IPS-NIHi7 (cell line): Measurements from ENCODE around the gene PHACTR4.
"Not testable (repeated sequence)": the region's sequence is repeated elsewhere in the genome, so short reads cannot be mapped to it uniquely, and the experiment has no call there.

ENCODE experiments used
- DNase-seq: peaks from one replicate; pipeline ENCODE4 v3.0.0; 2012; ENCODE audit warnings: mixed read lengths; ENCODE audit errors: extremely low spot score

PHACTR4 gene

DNA sequence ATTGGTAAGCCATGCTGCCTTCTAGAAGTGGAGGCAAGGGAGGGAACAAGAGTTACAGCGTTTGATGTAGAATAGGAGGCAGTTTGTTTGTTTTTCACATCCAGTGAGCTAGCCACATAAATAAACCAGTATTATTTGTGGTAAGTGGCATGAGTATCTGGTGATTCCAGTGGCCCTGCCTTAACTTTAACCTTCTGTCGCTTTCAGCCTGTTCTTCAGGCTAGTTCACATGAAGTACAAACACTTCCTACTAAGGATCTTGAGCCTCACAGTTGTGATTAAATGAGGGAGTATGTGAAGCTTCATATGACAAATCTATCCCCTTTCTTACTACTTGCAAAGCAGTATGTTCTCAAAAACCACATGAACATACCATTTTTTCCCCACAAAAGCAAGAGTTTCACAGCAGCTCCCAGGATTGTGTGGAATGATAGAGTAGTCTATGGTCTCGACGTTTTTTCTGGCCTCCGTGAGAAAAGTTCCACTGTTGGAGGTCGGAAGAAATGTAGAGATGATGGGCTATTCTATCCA lies 59.5 kb downstream of the PHACTR4 start:
- no peak for DNase-seq

DNA sequence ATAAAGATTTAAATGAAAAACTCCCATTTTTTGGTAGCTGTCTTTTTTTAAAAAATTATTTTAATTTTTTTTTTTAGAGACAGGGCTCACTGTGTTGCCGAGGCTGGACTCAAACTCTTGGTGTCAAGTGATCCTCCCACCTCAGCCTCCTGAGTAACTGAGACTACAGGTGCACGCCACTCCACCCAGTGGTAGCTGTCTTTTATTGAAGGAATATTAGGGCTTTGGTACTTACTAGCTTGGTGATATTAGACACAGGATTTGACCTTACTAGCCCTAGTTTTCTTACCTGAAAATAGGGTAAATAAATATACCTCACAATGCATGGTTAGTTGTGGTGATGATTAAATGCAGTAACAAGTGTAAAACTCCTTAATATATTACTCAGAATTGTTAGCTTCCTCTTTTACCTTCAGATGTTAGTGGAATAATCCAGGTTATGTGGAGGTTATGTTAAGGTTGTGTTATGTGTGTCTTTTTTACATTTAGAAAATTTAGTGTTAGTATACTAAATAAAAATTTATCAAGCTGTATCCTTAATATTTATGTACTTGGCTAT lies 66.8 kb downstream of the PHACTR4 start:
- no peak for DNase-seq

DNA sequence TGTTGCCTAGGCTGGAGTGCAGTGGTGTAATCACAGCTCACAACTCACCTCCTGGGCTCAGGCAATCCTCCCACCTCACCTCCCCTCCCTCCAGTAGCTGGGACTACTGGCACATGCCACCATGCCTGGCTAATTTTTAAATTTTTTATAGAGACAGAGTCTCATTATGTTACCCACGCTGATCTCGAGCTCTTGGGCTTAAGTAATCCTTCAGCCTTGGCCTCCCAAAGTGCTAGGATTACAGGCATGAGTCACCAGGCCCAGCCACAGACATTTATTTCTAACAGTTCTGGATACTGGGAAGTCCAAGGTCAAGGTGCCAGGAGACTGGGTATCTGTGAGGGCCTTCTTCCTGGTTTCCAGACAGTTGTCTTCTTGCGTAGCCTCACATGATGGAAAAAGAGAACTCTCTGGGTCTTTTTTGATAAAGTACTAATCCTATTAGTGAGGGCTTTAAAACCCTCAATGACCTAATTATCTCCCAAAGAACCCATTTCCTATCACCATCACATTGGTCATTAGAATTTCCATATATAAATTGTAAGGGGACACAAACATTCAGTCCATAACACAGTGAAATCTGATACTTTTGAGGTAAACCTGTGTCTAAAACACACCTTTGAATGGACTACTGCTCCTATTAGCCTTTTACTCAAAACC lies 67.9 kb downstream of the PHACTR4 start:
- DNase-seq = no peak

DNA sequence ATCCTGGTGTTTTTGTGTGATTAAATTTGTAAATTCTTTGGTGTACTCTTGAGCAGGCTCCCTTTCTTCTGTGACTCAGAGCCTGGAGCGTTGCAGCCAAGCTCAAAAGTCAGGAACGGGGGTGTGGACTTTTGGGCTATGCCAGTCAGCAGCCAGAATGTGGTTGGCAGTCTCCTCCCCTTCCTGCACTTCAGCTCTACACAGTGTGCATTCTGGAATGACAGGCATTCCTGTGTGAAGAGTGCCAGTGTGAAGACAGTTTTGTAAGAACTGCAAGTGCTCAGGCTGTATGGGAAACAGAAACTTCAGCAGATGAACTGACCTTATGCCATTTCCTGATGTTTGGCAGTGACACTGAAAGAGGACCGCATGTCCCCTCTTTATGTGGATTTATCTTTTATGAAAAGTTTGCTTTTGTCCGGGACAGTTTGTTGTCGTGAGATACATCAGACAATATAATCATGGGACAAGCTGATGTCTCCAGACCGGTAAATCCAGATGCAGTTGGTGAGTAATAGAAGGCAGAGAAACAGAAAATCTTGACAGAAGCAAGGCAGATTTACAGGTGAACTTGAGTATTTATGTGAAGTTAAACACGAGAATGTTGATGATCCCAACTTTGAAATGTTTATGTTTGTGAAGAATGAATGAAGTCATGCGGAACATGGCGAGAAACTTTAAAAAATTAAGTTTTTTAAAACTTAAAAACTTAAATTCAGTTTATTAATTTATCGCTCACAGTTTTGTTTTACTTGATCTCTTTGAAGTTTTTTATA lies 68.6 kb downstream of the PHACTR4 start:
- DNase-seq = peak; percentile 26

DNA sequence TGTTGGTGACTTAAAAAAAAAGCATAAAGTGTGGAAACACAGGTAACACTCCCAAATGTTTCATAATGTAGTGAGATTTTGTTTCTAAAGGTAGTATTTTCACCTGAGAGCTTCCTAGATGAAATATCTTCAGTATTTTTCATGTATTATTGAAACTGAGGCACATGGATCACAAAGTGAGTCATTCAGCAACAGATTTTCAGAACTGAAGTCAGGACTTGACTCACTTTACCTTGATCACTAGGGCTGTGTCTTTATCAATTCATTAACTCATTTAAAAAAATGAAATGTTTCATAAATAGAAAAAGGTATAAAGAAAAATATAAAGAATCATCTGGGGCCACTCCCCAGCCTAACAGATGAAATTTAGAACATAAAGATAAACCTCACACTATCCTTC lies 69.8 kb downstream of the PHACTR4 start:
- no peak for DNase-seq

DNA sequence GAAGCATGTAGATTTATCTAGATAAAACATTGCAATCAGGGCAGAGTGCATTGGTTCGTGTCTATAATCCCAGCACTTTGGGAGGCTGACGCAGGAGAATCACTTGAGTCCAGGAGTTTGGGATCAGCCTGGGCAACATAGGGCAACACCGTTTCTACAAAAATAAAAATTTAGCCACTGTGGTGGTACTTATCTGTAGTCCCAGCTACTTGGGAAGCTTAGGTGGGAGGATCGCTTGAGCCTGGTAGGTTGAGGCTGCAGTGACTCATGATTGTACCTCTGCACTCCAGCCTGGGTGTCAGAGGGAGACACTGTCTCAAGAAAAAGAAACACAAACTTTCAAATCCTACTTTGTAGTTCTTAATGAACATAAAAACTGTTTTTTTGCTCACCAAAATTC lies 72.1 kb downstream of the PHACTR4 start:
- no peak for DNase-seq

DNA sequence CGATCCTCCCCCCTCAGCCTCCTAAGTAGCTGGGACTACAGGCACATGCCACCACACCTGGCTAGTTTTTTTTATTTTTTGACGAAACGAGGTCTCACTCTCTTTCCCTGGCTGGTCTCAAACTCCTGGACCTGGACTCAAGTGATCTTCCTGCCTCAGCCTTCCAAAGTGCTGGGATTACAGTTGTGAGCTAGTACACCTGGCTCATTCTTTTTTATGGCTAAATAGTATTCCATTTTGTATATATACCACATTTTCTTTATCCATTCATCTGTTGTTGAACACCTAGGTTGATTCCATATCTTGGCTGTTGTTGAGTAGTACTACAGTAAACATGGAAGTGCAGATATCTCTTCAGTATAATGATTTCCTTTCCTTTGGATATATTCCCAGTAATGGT lies 74.0 kb downstream of the PHACTR4 start:
- no peak for DNase-seq

DNA sequence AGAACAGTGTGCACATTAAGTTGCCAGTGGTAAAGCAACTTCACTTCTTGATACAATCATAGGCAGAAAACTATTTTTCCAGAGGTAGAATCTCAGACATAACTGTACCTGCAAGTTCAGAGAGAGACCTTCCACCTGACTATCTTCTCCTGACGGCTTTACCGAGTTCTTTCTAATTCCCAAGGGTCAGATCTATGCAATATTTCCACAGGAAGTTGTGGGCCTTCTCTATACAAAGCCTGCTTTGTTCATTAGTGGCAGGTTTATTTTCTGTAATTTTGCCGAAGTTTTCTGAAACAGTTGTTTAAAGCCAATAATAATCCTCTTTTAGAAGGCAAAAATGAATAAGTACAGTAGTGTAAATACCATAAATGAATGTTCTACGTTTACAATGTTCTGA lies 78.1 kb downstream of the PHACTR4 start:
- DNase-seq = no peak

DNA sequence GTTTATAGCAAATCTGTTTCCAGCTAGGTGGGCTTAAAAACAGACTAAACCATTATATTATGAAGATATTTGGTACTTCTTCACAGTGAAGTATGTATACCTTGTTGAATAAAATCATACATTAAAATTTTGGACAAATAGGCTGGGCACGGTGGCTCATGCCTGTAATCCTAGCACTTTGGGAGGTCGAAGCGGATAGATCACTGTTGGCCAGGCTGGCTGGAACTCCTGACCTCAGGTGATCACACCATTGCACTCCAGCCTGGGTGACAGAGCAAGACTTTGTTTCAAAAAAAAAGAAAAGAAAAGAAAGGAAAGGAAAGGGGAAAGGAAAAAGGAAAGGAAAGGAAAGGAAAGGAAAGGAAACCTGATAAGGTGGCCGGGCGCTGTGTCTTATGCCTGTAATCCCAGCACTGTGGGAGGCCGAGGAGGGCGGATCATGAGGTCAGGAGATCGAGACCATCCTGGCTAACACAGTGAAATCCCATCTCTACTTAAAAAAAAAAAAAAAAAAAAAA lies 78.6 kb downstream of the PHACTR4 start:
- DNase-seq = not testable (repeated sequence)

DNA sequence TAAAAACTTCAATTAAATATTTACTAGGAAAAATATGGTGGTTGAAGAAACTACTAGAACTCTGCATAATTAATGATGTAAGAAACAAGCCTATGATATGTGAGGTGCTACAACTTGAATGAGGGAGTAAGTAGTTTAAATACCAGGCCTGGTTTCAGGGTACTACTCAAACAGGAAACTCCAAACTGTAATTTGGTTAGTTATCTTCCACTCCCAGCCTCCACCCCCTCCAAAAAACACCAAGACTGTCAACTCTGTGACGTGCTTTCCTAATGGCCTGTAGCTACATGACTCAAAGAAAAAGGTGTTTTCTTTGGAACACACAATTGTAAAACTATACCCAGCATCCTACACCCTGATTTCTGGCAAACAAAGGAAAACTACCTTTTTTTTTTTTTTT lies 80.4 kb downstream of the PHACTR4 start:
- no peak for DNase-seq

DNA sequence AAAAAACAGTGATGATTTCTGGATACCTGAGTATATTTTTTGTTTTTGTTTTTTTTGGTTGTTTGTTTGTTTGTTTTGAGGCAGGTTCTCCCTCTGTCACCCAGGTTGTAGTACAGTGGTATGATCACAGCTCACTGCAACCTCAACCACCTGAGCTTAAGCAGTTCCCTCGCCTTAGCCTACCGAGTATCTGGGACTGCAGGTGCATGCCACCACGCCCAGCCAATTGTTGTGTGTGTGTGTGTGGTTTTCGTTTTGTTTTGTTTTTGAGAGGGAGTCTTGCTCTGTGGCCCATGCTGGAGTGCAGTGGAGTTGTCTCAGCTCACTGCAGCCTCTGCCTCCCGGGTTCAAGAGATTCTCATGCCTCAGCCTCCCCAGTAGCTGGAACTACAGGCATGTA lies 81.0 kb downstream of the PHACTR4 start:
- DNase-seq = no peak

DNA sequence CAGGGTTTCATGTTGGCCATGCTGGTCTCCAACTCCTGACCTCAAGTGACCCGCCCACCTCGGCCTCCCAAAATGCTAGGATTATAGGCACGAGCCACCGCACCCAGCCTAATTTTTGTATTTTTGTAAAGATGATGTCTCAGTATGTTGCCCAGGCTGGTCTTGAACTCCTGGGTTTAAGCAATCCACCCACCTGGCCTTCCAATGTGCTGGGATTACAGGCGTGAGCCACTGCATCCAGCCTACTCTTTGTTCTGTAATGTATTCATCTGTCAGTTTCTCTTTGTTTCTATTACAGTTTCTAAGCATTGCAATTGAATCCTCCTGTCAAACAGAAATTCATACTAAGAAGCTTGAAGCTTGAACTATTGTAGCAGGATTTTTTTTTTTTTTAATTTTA lies 81.5 kb downstream of the PHACTR4 start:
- DNase-seq = no peak

DNA sequence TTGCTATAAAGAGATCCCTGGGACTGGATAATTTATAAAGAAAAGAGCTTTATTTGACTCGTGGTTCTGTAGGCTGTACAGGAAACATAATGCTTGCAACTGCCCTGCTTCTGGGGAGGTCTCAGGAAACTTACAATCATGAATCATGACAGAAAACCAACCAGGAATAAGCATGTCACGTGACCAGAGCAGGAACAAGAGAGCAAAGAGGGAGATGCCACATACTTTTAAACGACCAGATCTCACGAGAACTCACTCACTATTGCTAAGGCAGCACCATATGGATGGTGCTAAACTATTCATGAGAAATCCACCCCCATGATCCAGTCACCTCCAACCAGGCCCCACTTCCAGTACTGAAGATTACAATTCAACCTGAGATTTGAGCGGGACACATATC lies 86.5 kb downstream of the PHACTR4 start:
- DNase-seq = no peak

DNA sequence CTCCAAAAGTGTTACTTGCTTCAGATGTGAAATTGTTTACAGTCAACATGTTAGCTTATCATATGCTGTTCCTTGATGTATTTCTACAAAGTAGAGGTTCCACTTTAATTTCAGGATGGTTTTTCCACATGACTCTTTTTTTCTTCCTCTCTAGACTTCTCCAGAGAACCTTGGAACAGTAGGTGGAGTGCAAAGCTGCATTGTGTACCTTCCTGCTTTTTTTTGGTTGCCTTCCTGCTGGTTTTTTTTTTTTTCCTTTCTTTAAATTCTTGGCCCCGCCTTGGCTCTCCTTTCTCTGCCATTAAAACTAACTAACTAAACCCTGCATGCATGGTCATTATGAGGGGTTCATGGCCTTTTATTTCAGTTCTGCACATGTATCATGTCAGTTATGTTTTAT lies 88.1 kb downstream of the PHACTR4 start:
- no peak for DNase-seq

DNA sequence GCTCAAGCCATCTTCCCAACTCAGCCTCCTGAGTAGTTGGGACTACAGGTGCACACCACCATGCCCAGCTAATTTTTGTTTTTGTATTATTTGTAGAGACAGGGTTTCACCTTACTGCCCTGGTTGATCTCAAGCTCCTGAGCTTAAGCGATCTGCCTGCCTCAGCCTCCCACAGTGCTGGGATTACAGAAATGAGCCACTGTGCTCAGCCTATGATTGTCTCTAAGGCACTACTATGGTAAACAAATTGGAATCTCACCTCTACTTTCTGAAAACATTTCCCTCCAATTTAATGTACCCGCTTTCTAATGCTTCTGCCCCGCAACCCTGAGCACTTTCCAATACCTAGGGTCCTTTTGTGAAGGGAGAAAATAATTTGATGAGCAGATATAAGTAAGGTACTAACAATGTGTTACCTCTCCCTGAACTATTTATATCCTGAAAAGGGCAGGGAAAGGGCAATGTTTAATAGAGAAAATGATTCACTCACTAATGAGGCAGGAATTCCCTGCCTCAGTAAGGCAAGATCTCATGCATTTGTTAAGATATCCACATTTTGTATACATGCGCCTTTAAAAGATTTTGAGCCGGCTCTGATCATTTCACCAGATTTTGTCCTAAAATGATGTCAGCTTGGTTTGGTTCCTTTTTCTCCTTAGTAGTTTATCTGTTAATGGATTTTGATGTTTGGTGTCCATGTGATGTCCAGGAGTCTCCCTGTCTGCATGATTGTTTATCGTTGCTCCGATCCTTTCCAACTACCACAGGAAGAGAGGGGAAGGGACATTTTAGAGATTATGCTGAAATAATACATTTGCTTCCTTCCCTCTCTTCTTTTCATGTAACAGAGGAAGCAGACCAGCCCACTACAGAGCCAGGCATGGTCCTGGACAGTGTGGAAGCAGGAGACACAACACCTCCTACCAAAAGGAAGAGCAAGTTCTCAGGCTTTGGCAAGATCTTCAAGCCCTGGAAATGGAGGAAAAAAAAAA lies 89.0 kb downstream of the PHACTR4 start:
- no peak for DNase-seq

DNA sequence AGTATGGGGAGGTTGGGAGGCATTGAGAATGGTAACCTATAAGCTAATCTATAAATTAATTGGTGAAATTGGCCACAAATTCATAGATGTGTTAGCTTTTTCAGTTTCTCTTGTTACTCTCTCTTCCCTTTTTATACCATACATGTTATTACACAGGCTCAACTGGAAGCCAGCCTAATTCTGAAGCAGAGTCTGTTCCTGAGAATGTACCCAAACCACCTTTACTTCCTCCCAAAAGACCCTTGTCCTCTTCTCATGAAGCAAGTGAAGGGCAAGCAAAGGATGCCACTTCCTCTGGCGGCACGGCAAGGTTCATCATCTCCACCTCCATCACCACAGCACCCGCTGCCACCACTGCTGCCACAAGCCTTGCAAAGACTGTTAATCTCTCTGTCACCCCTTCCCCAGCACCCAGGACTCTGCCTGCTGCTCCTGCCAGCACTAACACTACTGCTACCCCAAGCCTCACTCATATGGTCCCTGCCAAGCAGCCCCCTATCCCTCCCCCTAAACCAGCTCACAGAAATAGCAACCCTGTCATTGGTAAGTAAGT lies 96.8 kb downstream of the PHACTR4 start:
- no peak for DNase-seq

DNA sequence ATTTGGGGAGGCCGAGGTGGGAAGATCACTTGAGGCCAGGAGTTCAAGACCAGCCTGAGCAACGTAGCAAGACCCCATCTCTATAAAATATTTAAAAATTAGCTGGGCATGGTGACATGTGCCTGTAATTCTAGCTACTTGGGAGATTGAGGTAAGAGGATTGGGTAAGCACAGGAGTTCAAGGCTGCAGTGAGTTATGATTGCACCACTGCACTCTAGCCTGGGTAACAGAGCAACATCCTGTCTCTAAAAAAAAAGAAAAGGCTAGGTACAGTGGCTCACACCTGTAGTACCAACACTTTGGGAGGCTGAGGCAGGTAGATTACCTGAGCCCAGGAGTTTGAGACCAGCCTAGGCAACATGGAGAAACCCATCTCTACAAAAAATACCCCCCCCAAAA lies 100.6 kb downstream of the PHACTR4 start:
- DNase-seq = no peak

DNA sequence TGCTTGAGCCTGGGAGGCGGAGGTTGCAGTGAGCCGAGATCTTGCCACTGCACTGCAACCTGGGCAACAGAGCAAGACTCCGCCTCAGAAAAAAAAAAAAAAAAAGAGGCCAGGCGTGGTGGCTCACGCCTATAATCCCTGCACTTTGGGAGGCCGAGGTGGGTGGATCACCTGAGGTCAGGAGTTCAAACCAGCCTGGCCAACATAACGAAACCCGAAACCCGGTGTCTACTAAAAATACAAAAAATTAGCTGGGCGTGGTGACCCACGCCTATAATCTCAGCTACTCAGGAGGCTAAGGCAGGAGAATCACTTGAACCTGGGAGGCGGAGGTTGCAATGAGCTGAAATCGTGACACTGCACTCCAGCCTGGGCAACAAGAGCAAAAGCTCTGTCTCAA lies 110.0 kb downstream of the PHACTR4 start:
- DNase-seq = not testable (repeated sequence)

DNA sequence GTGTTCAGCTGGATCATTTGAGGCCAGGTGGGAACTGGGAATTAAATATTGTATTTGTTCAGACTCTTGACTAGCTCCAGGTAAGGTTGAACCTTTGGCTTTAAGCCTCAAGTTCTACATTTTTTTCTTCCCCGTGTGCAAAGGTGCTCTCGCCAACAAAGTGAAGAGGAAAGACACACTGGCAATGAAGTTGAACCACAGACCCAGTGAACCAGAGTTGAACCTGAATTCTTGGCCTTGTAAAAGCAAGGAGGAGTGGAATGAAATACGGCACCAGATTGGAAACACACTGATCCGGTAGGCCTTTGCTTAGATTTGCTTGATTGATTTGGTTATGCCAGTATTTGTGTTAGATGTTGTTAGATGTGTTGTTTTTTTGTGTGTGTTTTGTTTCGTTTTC lies 110.8 kb downstream of the PHACTR4 start:
- DNase-seq = no peak

DNA sequence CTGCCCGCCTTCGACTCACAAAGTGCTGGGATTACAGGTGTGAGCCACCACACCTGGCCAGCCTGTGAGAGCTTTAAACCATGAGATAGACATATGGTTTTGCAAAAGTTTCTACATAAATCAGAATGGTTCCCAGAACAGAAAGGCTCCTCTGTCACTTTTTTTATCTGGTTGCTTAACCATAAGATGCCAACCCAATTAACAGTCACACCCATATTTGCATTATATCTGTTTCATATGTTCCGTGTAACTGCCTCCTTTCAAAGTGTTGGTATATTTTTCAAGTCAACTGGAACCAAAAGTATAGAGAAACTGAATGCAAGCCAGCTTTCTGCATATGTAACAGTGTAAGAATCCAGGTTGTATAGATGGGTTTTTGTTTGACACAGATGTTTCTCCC lies 112.6 kb downstream of the PHACTR4 start:
- DNase-seq = no peak

DNA sequence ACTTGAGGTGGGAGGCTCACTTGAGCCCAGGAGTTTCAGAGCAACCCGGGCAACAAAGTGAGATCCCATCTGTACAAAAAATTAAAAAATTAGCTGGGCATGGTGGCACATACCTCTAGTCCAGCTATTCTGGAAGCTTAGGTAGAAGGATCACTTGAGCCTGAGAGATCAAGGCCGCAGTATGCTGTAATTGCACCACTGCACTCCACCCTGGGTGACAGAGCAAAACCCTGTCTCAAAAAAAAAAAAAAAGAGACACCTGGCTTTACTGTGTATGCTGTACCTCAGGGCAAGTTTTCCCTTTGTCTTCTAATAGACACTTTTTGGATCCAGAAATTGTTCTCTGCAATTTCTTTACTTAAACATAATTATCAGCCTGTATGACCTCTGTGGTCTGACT lies 113.2 kb downstream of the PHACTR4 start:
- no peak for DNase-seq
